Loucy (cell line): ENCODE results near the gene CAMK2D.

Experiments used
- H2AFZ ChIP-seq: fragments of 200-600 bp; sonication (generic); 2 replicates; pipeline ENCODE4 v1.6.0; 2016; ENCODE audit warnings: antibody characterized with exemption, mild to moderate bottlenecking, low read length, moderate library complexity
- H3F3A ChIP-seq: fragments of 200-600 bp; 2 replicates; pipeline ENCODE4 v1.6.0; 2016; ENCODE audit warnings: antibody characterized with exemption, low read depth, mild to moderate bottlenecking
- H3K27me3 ChIP-seq: fragments of 200-600 bp; sonication (generic); 2 replicates; pipeline ENCODE4 v1.6.1; 2014; ENCODE audit warnings: low read length, mild to moderate bottlenecking; ENCODE audit not compliant: insufficient read depth, poor library complexity, severe bottlenecking
- H3K36me3 ChIP-seq: fragments of 200-600 bp; sonication (generic); 2 replicates; pipeline ENCODE4 v1.6.1; 2016; ENCODE audit warnings: low read length; ENCODE audit not compliant: insufficient read depth
- H3K4me1 ChIP-seq: fragments of 200-600 bp; sonication (generic); 2 replicates; pipeline ENCODE4 v1.5.1; 2014; ENCODE audit warnings: low read length, mild to moderate bottlenecking; ENCODE audit not compliant: insufficient read depth, poor library complexity, severe bottlenecking
- H3K4me2 ChIP-seq: fragments of 200-600 bp; sonication (generic); 2 replicates; pipeline ENCODE4 v1.6.0; 2014; ENCODE audit warnings: antibody characterized with exemption, low read length, low read depth, mild to moderate bottlenecking; ENCODE audit not compliant: poor library complexity, severe bottlenecking
- H3K4me3 ChIP-seq: fragments of 200-600 bp; sonication (generic); 2 replicates; pipeline ENCODE4 v1.5.1; 2014; ENCODE audit warnings: low read length, mild to moderate bottlenecking, mixed read lengths; ENCODE audit not compliant: poor library complexity, severe bottlenecking
- H3K79me2 ChIP-seq: fragments of 200-600 bp; sonication (generic); 2 replicates; pipeline ENCODE4 v1.6.1; 2014; ENCODE audit warnings: low read length; ENCODE audit not compliant: insufficient read depth
- H3K9ac ChIP-seq: fragments of 200-600 bp; sonication (generic); 2 replicates; pipeline ENCODE4 v1.6.0; 2014; ENCODE audit warnings: mild to moderate bottlenecking, low read depth, low read length, moderate library complexity; ENCODE audit not compliant: poor library complexity, severe bottlenecking
- H3K9me2 ChIP-seq: fragments of 200-600 bp; sonication (generic); replicated peaks from 2 replicates; pipeline ENCODE4 v1.6.1; 2016; ENCODE audit warnings: low read depth, low read length, mixed read lengths
- H3K9me3 ChIP-seq: fragments of 200-600 bp; sonication (generic); 2 replicates; pipeline ENCODE4 v1.6.1; 2014; ENCODE audit warnings: mild to moderate bottlenecking, antibody characterized with exemption, low read length, low read depth; ENCODE audit not compliant: insufficient read depth
- H4K20me1 ChIP-seq: fragments of 200-600 bp; sonication (generic); 2 replicates; pipeline ENCODE4 v1.6.0; 2014; ENCODE audit warnings: antibody characterized with exemption, low read length, mild to moderate bottlenecking; ENCODE audit not compliant: insufficient read depth, poor library complexity, severe bottlenecking
- EZH2phosphoT487 ChIP-seq: fragments of 200-600 bp; IDR thresholded peaks from 2 replicates; pipeline ENCODE4 v1.6.1; 2018; ENCODE audit warnings: antibody characterized with exemption, mild to moderate bottlenecking, moderate library complexity, borderline replicate concordance
- TF ChIP-seq, protein P1 (sequence below): fragments of 200-600 bp; sonication (generic); conservative IDR thresholded peaks from 2 replicates; pipeline ENCODE4 v1.5.1; 2014; ENCODE audit warnings: mild to moderate bottlenecking, antibody characterized with exemption, low read length

Gene CAMK2D

DNA sequence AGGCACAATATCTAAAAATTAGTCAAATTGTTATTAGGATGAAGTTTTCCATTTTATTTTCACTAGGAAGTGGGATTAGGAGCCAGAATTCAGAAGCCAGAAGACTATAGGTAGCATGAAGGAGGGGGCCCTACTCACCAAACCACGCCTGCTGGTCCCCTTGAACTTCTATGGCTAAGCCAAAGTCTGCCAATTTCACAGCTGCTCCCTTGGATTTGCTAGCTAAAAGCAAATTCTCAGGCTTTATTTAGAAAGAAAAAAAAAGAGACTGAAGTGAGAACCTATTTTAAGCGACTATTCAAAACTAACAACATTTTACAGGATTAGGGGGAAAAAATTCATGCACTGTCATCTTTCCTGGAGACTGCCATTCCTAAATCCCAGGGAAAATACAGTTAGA lies 224.3 kb downstream of the CAMK2D start:
- H3K9me2 ChIP-seq = no peaks in the 10 kb centered on the region

DNA sequence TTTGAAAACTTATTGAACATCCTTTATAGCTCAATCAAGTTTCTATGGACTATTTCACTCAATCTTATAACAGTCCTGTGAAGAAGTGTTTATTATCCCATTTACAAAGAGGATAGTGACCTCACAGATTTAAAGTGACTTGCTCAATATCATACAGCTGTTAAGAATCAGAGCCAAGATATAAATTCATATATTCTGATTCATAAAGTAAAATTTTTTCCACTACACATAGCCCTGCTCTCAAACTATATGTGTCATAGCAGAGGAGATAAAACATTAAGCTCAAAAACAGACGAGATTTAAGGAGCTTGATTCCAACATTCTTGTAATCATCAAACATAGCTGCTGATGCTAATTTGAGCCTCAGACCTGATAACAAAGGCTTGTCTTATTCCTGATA lies 226.8 kb downstream of the CAMK2D start:
- H3F3A ChIP-seq = no peaks in the 10 kb centered on the region
- H3K4me3 ChIP-seq = no peak overlapping the region
- peaks cover 8% of the 10 kb centered on the region; the same call in 1 of the 2 replicates for H3K36me3 ChIP-seq
- no peaks in the 10 kb centered on the region for H3K9me2 ChIP-seq
- no peaks in the 10 kb centered on the region for H4K20me1 ChIP-seq
- no peak overlapping the region for H2AFZ ChIP-seq
- no peaks in the 10 kb centered on the region for H3K27me3 ChIP-seq
- H3K79me2 ChIP-seq = no peaks in the 10 kb centered on the region
- no peak overlapping the region for H3K4me2 ChIP-seq
- peaks cover 10% of the 10 kb centered on the region for H3K4me1 ChIP-seq
- TF ChIP-seq EZH2phosphoT487 = no peak
- TF ChIP-seq, protein P1, sequence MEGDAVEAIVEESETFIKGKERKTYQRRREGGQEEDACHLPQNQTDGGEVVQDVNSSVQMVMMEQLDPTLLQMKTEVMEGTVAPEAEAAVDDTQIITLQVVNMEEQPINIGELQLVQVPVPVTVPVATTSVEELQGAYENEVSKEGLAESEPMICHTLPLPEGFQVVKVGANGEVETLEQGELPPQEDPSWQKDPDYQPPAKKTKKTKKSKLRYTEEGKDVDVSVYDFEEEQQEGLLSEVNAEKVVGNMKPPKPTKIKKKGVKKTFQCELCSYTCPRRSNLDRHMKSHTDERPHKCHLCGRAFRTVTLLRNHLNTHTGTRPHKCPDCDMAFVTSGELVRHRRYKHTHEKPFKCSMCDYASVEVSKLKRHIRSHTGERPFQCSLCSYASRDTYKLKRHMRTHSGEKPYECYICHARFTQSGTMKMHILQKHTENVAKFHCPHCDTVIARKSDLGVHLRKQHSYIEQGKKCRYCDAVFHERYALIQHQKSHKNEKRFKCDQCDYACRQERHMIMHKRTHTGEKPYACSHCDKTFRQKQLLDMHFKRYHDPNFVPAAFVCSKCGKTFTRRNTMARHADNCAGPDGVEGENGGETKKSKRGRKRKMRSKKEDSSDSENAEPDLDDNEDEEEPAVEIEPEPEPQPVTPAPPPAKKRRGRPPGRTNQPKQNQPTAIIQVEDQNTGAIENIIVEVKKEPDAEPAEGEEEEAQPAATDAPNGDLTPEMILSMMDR = no peak
- H3K9me3 ChIP-seq = no peaks in the 10 kb centered on the region
- H3K9ac ChIP-seq = no peak overlapping the region

More for the DNA sequence above, 224.3 kb downstream of the CAMK2D start:
- Histone ChIP-seq H3K36me3 (no peaks in the 10 kb centered on the region), H3K79me2 (no peaks in the 10 kb centered on the region), H2AFZ (no peak overlapping the region), H3K4me2 (no peak overlapping the region), H3K4me3 (no peak overlapping the region), H3K27me3 (no peaks in the 10 kb centered on the region), H3K9me3 (no peaks in the 10 kb centered on the region), H3F3A (no peaks in the 10 kb centered on the region), H3K9ac (no peak overlapping the region), H4K20me1 (no peaks in the 10 kb centered on the region), H3K4me1 (peaks cover 10% of the 10 kb centered on the region)
- TF ChIP-seq EZH2phosphoT487 = no peak
- TF ChIP-seq, protein P1 = no peak

DNA sequence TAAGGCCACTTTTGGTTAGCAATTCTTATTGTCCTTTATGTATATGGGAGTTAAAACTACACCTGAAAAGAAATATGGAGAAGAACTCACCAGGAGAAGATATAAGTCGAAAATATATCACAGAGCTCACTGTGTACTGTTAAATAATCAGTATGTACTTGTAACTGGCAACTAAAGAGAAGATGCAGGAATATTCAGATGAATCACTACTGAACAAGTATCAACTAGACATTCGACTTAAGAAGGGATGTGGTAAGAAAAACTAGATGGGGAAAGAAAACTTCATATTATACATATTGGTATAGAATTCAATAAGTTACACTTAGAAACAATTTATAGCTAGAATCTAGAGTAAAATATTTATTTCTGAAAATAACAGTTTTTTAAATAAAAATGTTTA lies 230.0 kb downstream of the CAMK2D start:
- TF ChIP-seq, protein P1 = no peak
- Histone ChIP-seq H3K9me2 (no peaks in the 10 kb centered on the region), H3F3A (no peaks in the 10 kb centered on the region), H3K27me3 (no peaks in the 10 kb centered on the region), H3K9me3 (no peaks in the 10 kb centered on the region), H3K36me3 (peaks cover 16% of the 10 kb centered on the region; the same call in 1 of the 2 replicates), H3K4me2 (no peak overlapping the region), H3K9ac (no peak overlapping the region), H4K20me1 (no peaks in the 10 kb centered on the region), H3K4me1 (peaks cover 16% of the 10 kb centered on the region), H3K79me2 (no peaks in the 10 kb centered on the region), H3K4me3 (no peak overlapping the region), H2AFZ (no peak overlapping the region)
